ENCODE results near the gene CAT.

DNA sequence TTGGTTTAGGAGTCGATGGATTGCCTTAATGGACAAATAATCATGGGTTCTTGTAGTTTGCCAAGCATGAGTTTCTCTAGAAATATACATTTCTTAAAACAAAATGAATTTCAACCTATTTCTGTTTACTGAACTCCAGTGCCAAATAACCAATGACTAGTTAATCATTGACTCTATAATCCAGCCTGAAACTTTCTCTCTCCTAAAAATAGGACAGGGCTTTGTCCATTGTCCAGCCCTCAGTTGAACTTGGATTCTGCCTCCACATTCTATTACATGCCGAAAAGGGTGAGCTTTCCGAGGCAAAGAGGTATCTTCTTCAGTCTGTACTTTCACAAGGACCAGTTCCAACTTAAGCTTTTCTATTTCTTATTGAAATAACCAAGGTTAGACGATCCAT, 23.2 kb upstream of the CAT start:
- TF ChIP-seq EP300 (IDR thresholded peaks at IDR 0.05) = no peak
- TF ChIP-seq, protein P1, sequence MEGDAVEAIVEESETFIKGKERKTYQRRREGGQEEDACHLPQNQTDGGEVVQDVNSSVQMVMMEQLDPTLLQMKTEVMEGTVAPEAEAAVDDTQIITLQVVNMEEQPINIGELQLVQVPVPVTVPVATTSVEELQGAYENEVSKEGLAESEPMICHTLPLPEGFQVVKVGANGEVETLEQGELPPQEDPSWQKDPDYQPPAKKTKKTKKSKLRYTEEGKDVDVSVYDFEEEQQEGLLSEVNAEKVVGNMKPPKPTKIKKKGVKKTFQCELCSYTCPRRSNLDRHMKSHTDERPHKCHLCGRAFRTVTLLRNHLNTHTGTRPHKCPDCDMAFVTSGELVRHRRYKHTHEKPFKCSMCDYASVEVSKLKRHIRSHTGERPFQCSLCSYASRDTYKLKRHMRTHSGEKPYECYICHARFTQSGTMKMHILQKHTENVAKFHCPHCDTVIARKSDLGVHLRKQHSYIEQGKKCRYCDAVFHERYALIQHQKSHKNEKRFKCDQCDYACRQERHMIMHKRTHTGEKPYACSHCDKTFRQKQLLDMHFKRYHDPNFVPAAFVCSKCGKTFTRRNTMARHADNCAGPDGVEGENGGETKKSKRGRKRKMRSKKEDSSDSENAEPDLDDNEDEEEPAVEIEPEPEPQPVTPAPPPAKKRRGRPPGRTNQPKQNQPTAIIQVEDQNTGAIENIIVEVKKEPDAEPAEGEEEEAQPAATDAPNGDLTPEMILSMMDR (IDR thresholded peaks at IDR 0.05) = no peak
- no peak for TF ChIP-seq POLR2A (IDR thresholded peaks at IDR 0.05)
